C4-2B (cell line): ENCODE measurements around the gene OSBPL3.

Source experiments
- ZFX ChIP-seq: fragments of 450-650 bp; IDR thresholded peaks from 2 replicates; pipeline ENCODE4 v1.6.1; 2017
- TF ChIP-seq, protein P1 (sequence below): fragments of 450-650 bp; conservative IDR thresholded peaks from 2 replicates; pipeline ENCODE4 v1.5.1; 2017; ENCODE audit warnings: mild to moderate bottlenecking

GRCh38 chr7:24800667-24801066, 179.3 kb downstream of the OSBPL3 start:
- TF ChIP-seq, protein P1, sequence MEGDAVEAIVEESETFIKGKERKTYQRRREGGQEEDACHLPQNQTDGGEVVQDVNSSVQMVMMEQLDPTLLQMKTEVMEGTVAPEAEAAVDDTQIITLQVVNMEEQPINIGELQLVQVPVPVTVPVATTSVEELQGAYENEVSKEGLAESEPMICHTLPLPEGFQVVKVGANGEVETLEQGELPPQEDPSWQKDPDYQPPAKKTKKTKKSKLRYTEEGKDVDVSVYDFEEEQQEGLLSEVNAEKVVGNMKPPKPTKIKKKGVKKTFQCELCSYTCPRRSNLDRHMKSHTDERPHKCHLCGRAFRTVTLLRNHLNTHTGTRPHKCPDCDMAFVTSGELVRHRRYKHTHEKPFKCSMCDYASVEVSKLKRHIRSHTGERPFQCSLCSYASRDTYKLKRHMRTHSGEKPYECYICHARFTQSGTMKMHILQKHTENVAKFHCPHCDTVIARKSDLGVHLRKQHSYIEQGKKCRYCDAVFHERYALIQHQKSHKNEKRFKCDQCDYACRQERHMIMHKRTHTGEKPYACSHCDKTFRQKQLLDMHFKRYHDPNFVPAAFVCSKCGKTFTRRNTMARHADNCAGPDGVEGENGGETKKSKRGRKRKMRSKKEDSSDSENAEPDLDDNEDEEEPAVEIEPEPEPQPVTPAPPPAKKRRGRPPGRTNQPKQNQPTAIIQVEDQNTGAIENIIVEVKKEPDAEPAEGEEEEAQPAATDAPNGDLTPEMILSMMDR = no peak
- TF ChIP-seq ZFX = no peak
